ENCODE results near the gene NPAS2.

NPAS2 gene

GRCh38 chr2:100956081-100956480 is 136.1 kb downstream of the NPAS2 start:
- Histone ChIP-seq H3K36me3 (ENCODE audit: control insufficient read depth in 5 of 5, insufficient read depth in 5 of 5, low read length in 5 of 5) (no peaks in the 10 kb centered on the region), H3K9ac (ENCODE audit: low read length in 5 of 5) (no peak overlapping the region), H3K27me3 (ENCODE audit: control insufficient read depth in 5 of 5, insufficient read depth in 4 of 5, low read length in 5 of 5) (no peaks in the 10 kb centered on the region), H3K4me3 (ENCODE audit: low read depth in 1 of 5, low read length in 5 of 5) (no peak overlapping the region), H3K4me1 (ENCODE audit: control insufficient read depth in 5 of 5, insufficient read depth in 5 of 5, low read length in 5 of 5) (peaks cover 0 to 22% (median 11%) of the 10 kb centered on the region in 5 donors), H3K27ac (ENCODE audit: low read depth, low read length) (no peak overlapping the region), H3K9me3 (ENCODE audit: control insufficient read depth in 5 of 5, low read length in 5 of 5) (no peaks in the 10 kb centered on the region)

GRCh38 chr2:100957996-100958653 is 138.2 kb downstream of the NPAS2 start:
- peak overlapping the region in 1 of 5 donors; percentile 49 for H3K9ac ChIP-seq (ENCODE audit: low read length in 5 of 5)
- H3K4me1 ChIP-seq (ENCODE audit: control insufficient read depth in 5 of 5, insufficient read depth in 5 of 5, low read length in 5 of 5): peaks cover 0 to 28% (median 18%) of the 10 kb centered on the region in 5 donors
- H3K9me3 ChIP-seq (ENCODE audit: control insufficient read depth in 5 of 5, low read length in 5 of 5): no peaks in the 10 kb centered on the region
- H3K27ac ChIP-seq (ENCODE audit: low read depth, low read length): peak overlapping the region; percentile 66
- H3K4me3 ChIP-seq (ENCODE audit: low read depth in 1 of 5, low read length in 5 of 5): peak overlapping the region in 2 of 5 donors; percentile 19 to 33
- no peaks in the 10 kb centered on the region for H3K27me3 ChIP-seq (ENCODE audit: control insufficient read depth in 5 of 5, insufficient read depth in 4 of 5, low read length in 5 of 5)
- H3K36me3 ChIP-seq (ENCODE audit: control insufficient read depth in 5 of 5, insufficient read depth in 5 of 5, low read length in 5 of 5): no peaks in the 10 kb centered on the region

GRCh38 chr2:100959225-100959880 is 139.4 kb downstream of the NPAS2 start:
- Histone ChIP-seq H3K36me3 (ENCODE audit: control insufficient read depth in 5 of 5, insufficient read depth in 5 of 5, low read length in 5 of 5) (no peaks in the 10 kb centered on the region), H3K9me3 (ENCODE audit: control insufficient read depth in 5 of 5, low read length in 5 of 5) (no peaks in the 10 kb centered on the region), H3K27me3 (ENCODE audit: control insufficient read depth in 5 of 5, insufficient read depth in 4 of 5, low read length in 5 of 5) (no peaks in the 10 kb centered on the region), H3K4me3 (ENCODE audit: low read depth in 1 of 5, low read length in 5 of 5) (no peak overlapping the region), H3K9ac (ENCODE audit: low read length in 5 of 5) (no peak overlapping the region), H3K4me1 (ENCODE audit: control insufficient read depth in 5 of 5, insufficient read depth in 5 of 5, low read length in 5 of 5) (peaks cover 0 to 28% (median 18%) of the 10 kb centered on the region in 5 donors), H3K27ac (ENCODE audit: low read depth, low read length) (no peak overlapping the region)

- Histone ChIP-seq H3K27ac (ENCODE audit: low read depth, low read length) (no peak overlapping the region), H3K9ac (ENCODE audit: low read length in 5 of 5) (no peak overlapping the region), H3K4me3 (ENCODE audit: low read depth in 1 of 5, low read length in 5 of 5) (no peak overlapping the region), H3K9me3 (ENCODE audit: control insufficient read depth in 5 of 5, low read length in 5 of 5) (no peaks in the 10 kb centered on the region), H3K27me3 (ENCODE audit: control insufficient read depth in 5 of 5, insufficient read depth in 4 of 5, low read length in 5 of 5) (no peaks in the 10 kb centered on the region), H3K4me1 (ENCODE audit: control insufficient read depth in 5 of 5, insufficient read depth in 5 of 5, low read length in 5 of 5) (peaks cover 0 to 28% (median 18%) of the 10 kb centered on the region in 5 donors), H3K36me3 (ENCODE audit: control insufficient read depth in 5 of 5, insufficient read depth in 5 of 5, low read length in 5 of 5) (no peaks in the 10 kb centered on the region)
These were observed 140.7 kb downstream of the NPAS2 start for GRCh38 chr2:100960688-100961087.

GRCh38 chr2:100962366-100963025 is 142.6 kb downstream of the NPAS2 start:
- H3K27me3 ChIP-seq (ENCODE audit: control insufficient read depth in 5 of 5, insufficient read depth in 4 of 5, low read length in 5 of 5): no peaks in the 10 kb centered on the region

GRCh38 chr2:100963026-100963375 is 143.1 kb downstream of the NPAS2 start:
- Histone ChIP-seq H3K27me3 (ENCODE audit: control insufficient read depth in 5 of 5, insufficient read depth in 4 of 5, low read length in 5 of 5) (no peaks in the 10 kb centered on the region), H3K4me1 (ENCODE audit: control insufficient read depth in 5 of 5, insufficient read depth in 5 of 5, low read length in 5 of 5) (peaks cover 0 to 15% (median 10%) of the 10 kb centered on the region in 5 donors), H3K9me3 (ENCODE audit: control insufficient read depth in 5 of 5, low read length in 5 of 5) (no peaks in the 10 kb centered on the region), H3K4me3 (ENCODE audit: low read depth in 1 of 5, low read length in 5 of 5) (no peak overlapping the region), H3K27ac (ENCODE audit: low read depth, low read length) (no peak overlapping the region), H3K9ac (ENCODE audit: low read length in 5 of 5) (no peak overlapping the region), H3K36me3 (ENCODE audit: control insufficient read depth in 5 of 5, insufficient read depth in 5 of 5, low read length in 5 of 5) (no peaks in the 10 kb centered on the region)

More at GRCh38 chr2:100962366-100963025, 142.6 kb downstream of the NPAS2 start:
- Histone ChIP-seq H3K36me3 (ENCODE audit: control insufficient read depth in 5 of 5, insufficient read depth in 5 of 5, low read length in 5 of 5) (no peaks in the 10 kb centered on the region), H3K9me3 (ENCODE audit: control insufficient read depth in 5 of 5, low read length in 5 of 5) (no peaks in the 10 kb centered on the region), H3K27ac (ENCODE audit: low read depth, low read length) (no peak overlapping the region), H3K9ac (ENCODE audit: low read length in 5 of 5) (no peak overlapping the region), H3K4me3 (ENCODE audit: low read depth in 1 of 5, low read length in 5 of 5) (no peak overlapping the region), H3K4me1 (ENCODE audit: control insufficient read depth in 5 of 5, insufficient read depth in 5 of 5, low read length in 5 of 5) (peaks cover 0 to 19% (median 11%) of the 10 kb centered on the region in 5 donors)

GRCh38 chr2:100964222-100964621 is 144.3 kb downstream of the NPAS2 start:
- Histone ChIP-seq H3K36me3 (ENCODE audit: control insufficient read depth in 5 of 5, insufficient read depth in 5 of 5, low read length in 5 of 5) (peaks cover 0 to 5% (median 0%) of the 10 kb centered on the region in 5 donors), H3K27me3 (ENCODE audit: control insufficient read depth in 5 of 5, insufficient read depth in 4 of 5, low read length in 5 of 5) (no peaks in the 10 kb centered on the region), H3K4me1 (ENCODE audit: control insufficient read depth in 5 of 5, insufficient read depth in 5 of 5, low read length in 5 of 5) (peaks cover 0 to 9% (median 5%) of the 10 kb centered on the region in 5 donors), H3K27ac (ENCODE audit: low read depth, low read length) (no peak overlapping the region), H3K9me3 (ENCODE audit: control insufficient read depth in 5 of 5, low read length in 5 of 5) (no peaks in the 10 kb centered on the region), H3K4me3 (ENCODE audit: low read depth in 1 of 5, low read length in 5 of 5) (no peak overlapping the region), H3K9ac (ENCODE audit: low read length in 5 of 5) (no peak overlapping the region)

- Histone ChIP-seq H3K9me3 (ENCODE audit: control insufficient read depth in 5 of 5, low read length in 5 of 5) (no peaks in the 10 kb centered on the region), H3K27me3 (ENCODE audit: control insufficient read depth in 5 of 5, insufficient read depth in 4 of 5, low read length in 5 of 5) (no peaks in the 10 kb centered on the region), H3K4me1 (ENCODE audit: control insufficient read depth in 5 of 5, insufficient read depth in 5 of 5, low read length in 5 of 5) (peaks cover 0 to 9% (median 5%) of the 10 kb centered on the region in 5 donors), H3K27ac (ENCODE audit: low read depth, low read length) (no peak overlapping the region), H3K9ac (ENCODE audit: low read length in 5 of 5) (no peak overlapping the region), H3K36me3 (ENCODE audit: control insufficient read depth in 5 of 5, insufficient read depth in 5 of 5, low read length in 5 of 5) (peaks cover 0 to 5% (median 0%) of the 10 kb centered on the region in 5 donors), H3K4me3 (ENCODE audit: low read depth in 1 of 5, low read length in 5 of 5) (no peak overlapping the region)
These were observed 144.8 kb downstream of the NPAS2 start for GRCh38 chr2:100964681-100965169.

- Histone ChIP-seq H3K4me1 (ENCODE audit: control insufficient read depth in 5 of 5, insufficient read depth in 5 of 5, low read length in 5 of 5) (peaks cover 0 to 7% (median 5%) of the 10 kb centered on the region in 5 donors), H3K27me3 (ENCODE audit: control insufficient read depth in 5 of 5, insufficient read depth in 4 of 5, low read length in 5 of 5) (no peaks in the 10 kb centered on the region), H3K4me3 (ENCODE audit: low read depth in 1 of 5, low read length in 5 of 5) (no peak overlapping the region), H3K9ac (ENCODE audit: low read length in 5 of 5) (no peak overlapping the region), H3K27ac (ENCODE audit: low read depth, low read length) (no peak overlapping the region), H3K36me3 (ENCODE audit: control insufficient read depth in 5 of 5, insufficient read depth in 5 of 5, low read length in 5 of 5) (peaks cover 0 to 10% (median 0%) of the 10 kb centered on the region in 5 donors), H3K9me3 (ENCODE audit: control insufficient read depth in 5 of 5, low read length in 5 of 5) (no peaks in the 10 kb centered on the region)
These were observed 145.7 kb downstream of the NPAS2 start for GRCh38 chr2:100965596-100965995.

- no peak overlapping the region for H3K27ac ChIP-seq (ENCODE audit: low read depth, low read length)
- H3K4me3 ChIP-seq (ENCODE audit: low read depth in 1 of 5, low read length in 5 of 5): no peak overlapping the region
- no peak overlapping the region for H3K9ac ChIP-seq (ENCODE audit: low read length in 5 of 5)
- peaks cover 0 to 2% (median 0%) of the 10 kb centered on the region in 5 donors for H3K27me3 ChIP-seq (ENCODE audit: control insufficient read depth in 5 of 5, insufficient read depth in 4 of 5, low read length in 5 of 5)
- no peaks in the 10 kb centered on the region for H3K9me3 ChIP-seq (ENCODE audit: control insufficient read depth in 5 of 5, low read length in 5 of 5)
- H3K36me3 ChIP-seq (ENCODE audit: control insufficient read depth in 5 of 5, insufficient read depth in 5 of 5, low read length in 5 of 5): peaks cover 0 to 11% (median 0%) of the 10 kb centered on the region in 5 donors
- no peaks in the 10 kb centered on the region for H3K4me1 ChIP-seq (ENCODE audit: control insufficient read depth in 5 of 5, insufficient read depth in 5 of 5, low read length in 5 of 5)
These were observed 147.8 kb downstream of the NPAS2 start for GRCh38 chr2:100967716-100968115.

Measured in subcutaneous abdominal adipose tissue (tissue), 5 donors.